IMR-90 (cell line): ENCODE results near the gene MT3.

Experiments used
- CEBPB ChIP-seq: IDR thresholded peaks from 2 replicates; pipeline ENCODE4 v1.6.1; 2012; ENCODE audit warnings: low read depth, low read length, improper control_type of control experiment
- CHD1 ChIP-seq: IDR thresholded peaks from 2 replicates; pipeline ENCODE4 v1.6.1; 2012; ENCODE audit warnings: low read depth, low read length, improper control_type of control experiment
- ELK1 ChIP-seq: fragments of 150-350 bp; IDR thresholded peaks from 2 replicates; pipeline ENCODE4 v1.6.1; 2016; ENCODE audit warnings: low read depth, mild to moderate bottlenecking, low read length, moderate library complexity, borderline replicate concordance
- FOS ChIP-seq: fragments of 150-350 bp; IDR thresholded peaks from 2 replicates; pipeline ENCODE4 v1.6.1; 2016; ENCODE audit warnings: low read depth, low read length
- MAFK ChIP-seq: IDR thresholded peaks from 2 replicates; pipeline ENCODE4 v1.6.1; 2012; ENCODE audit warnings: low read depth, low read length, improper control_type of control experiment
- MAZ ChIP-seq: IDR thresholded peaks from 2 replicates; pipeline ENCODE4 v1.6.1; 2012; ENCODE audit warnings: low read depth, mild to moderate bottlenecking, low read length, improper control_type of control experiment, moderate library complexity, borderline replicate concordance
- MXI1 ChIP-seq: IDR thresholded peaks from 2 replicates; pipeline ENCODE4 v1.6.1; 2012; ENCODE audit warnings: low read depth, mild to moderate bottlenecking, low read length, moderate library complexity, borderline replicate concordance
- POLR2A ChIP-seq: IDR thresholded peaks from 2 replicates; pipeline ENCODE4 v1.6.1; 2012; ENCODE audit warnings: mild to moderate bottlenecking, low read depth, low read length
- RAD21 ChIP-seq: IDR thresholded peaks from 2 replicates; pipeline ENCODE4 v1.6.1; 2012; ENCODE audit warnings: low read length, improper control_type of control experiment
- RCOR1 ChIP-seq: IDR thresholded peaks from 2 replicates; pipeline ENCODE4 v1.6.1; 2012; ENCODE audit warnings: mild to moderate bottlenecking, low read length, improper control_type of control experiment; ENCODE audit not compliant: insufficient replicate concordance
- RFX5 ChIP-seq: IDR thresholded peaks from 2 replicates; pipeline ENCODE4 v1.8.0; 2012; ENCODE audit warnings: low read depth, mild to moderate bottlenecking, low read length, moderate library complexity
- SMC3 ChIP-seq: fragments of 150-350 bp; IDR thresholded peaks from 2 replicates; pipeline ENCODE4 v1.6.1; 2016; ENCODE audit warnings: low read depth, mild to moderate bottlenecking, antibody characterized with exemption, low read length, moderate library complexity
- USF2 ChIP-seq: fragments of 150-350 bp; IDR thresholded peaks from 2 replicates; pipeline ENCODE4 v1.6.1; 2017; ENCODE audit warnings: mild to moderate bottlenecking, antibody characterized with exemption, low read length, low read depth
- TF ChIP-seq, protein P1 (sequence below): conservative IDR thresholded peaks from 2 replicates; pipeline ENCODE4 v1.5.1; 2012; ENCODE audit warnings: mild to moderate bottlenecking, low read depth, low read length, improper control_type of control experiment

DNA sequence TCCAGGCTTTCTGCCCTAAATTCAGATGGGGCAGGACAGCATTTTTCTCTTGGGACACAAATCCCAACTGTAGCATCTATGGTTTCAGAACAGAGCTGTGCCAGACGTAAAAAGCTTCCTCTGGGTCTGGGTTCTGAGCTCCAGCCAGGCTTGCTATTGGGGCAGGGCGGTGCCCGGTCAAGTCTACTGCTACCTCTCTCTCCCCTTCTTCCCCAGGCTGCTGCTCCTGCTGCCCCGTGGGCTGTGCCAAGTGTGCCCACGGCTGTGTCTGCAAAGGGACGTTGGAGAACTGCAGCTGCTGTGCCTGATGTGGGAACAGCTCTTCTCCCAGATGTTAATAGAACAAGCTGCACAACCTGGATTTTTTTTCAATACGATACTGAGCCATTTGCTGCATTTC, 44.2 kb downstream of the MT3 start:
- TF ChIP-seq USF2 (no peak), RCOR1 (no peak), POLR2A (no peak), MXI1 (no peak), RAD21 (no peak), FOS (no peak), CEBPB (no peak), ELK1 (no peak), MAZ (no peak), MAFK (no peak), SMC3 (no peak), RFX5 (no peak), CHD1 (no peak)
- TF ChIP-seq, protein P1, sequence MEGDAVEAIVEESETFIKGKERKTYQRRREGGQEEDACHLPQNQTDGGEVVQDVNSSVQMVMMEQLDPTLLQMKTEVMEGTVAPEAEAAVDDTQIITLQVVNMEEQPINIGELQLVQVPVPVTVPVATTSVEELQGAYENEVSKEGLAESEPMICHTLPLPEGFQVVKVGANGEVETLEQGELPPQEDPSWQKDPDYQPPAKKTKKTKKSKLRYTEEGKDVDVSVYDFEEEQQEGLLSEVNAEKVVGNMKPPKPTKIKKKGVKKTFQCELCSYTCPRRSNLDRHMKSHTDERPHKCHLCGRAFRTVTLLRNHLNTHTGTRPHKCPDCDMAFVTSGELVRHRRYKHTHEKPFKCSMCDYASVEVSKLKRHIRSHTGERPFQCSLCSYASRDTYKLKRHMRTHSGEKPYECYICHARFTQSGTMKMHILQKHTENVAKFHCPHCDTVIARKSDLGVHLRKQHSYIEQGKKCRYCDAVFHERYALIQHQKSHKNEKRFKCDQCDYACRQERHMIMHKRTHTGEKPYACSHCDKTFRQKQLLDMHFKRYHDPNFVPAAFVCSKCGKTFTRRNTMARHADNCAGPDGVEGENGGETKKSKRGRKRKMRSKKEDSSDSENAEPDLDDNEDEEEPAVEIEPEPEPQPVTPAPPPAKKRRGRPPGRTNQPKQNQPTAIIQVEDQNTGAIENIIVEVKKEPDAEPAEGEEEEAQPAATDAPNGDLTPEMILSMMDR: no peak
